GM12892 (cell line): ENCODE measurements around the gene VPS13D.

Experiments used
- POLR2A ChIP-seq: IDR thresholded peaks from 2 replicates; pipeline ENCODE4 v1.6.1; 2011; ENCODE audit warnings: low read depth, low read length, control low read depth
- POLR2AphosphoS5 ChIP-seq: IDR thresholded peaks from 2 replicates; pipeline ENCODE4 v1.6.1; 2011; ENCODE audit warnings: low read depth, low read length, control low read depth

DNA sequence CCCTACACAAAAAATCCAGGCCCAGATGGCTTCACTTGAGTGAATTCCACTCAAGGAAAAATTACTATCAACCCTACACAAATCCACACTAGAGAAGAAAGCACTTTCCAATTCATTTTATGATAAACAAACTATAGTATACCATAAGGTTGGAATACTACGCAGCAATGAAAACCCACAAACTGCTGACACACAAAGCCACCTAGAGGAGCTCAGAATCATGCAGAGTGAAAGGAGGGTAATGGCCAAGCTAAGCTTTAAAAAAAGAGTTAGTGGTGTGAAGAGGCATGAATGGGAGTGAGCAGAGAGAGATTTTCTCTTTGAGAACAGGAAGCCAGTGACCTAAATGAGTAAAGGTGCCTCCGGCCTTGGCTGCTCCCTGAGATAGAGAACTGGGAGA, 294.4 kb downstream of the VPS13D start:
- TF ChIP-seq POLR2AphosphoS5 (no peak), POLR2A (no peak)
